OCI-LY1 (cell line): ENCODE measurements around the gene PANK4.

Experiments used
- CTCF ChIP-seq: fragments of 200-600 bp; sonication (generic), shearing (Covaris generic); IDR thresholded peaks from 2 replicates; pipeline ENCODE4 v1.5.1; 2017; ENCODE audit warnings: mild to moderate bottlenecking, antibody characterized with exemption, low read length, moderate library complexity, mixed read lengths
- EZH2 ChIP-seq: fragments of 200-600 bp; sonication (generic), shearing (Covaris generic); IDR thresholded peaks from 2 replicates; pipeline ENCODE4 v1.8.0; 2017; ENCODE audit warnings: borderline replicate concordance, mixed run types, mild to moderate bottlenecking, antibody characterized with exemption, low read length, moderate library complexity, mixed read lengths

GRCh38 chr1:2463396-2463795 is 63.0 kb downstream of the PANK4 start:
- TF ChIP-seq CTCF (no peak), EZH2 (no peak)
